GM18867 (cell line): ENCODE results near the gene LTN1.

Experiments
- ATAC-seq: cut with Tn5 transposase; IDR thresholded peaks from one replicate; pipeline ENCODE4 v1.9.1; 2021; ENCODE audit warnings: mild to moderate bottlenecking, moderate library complexity; ENCODE audit not compliant: unreplicated experiment

Gene LTN1

DNA sequence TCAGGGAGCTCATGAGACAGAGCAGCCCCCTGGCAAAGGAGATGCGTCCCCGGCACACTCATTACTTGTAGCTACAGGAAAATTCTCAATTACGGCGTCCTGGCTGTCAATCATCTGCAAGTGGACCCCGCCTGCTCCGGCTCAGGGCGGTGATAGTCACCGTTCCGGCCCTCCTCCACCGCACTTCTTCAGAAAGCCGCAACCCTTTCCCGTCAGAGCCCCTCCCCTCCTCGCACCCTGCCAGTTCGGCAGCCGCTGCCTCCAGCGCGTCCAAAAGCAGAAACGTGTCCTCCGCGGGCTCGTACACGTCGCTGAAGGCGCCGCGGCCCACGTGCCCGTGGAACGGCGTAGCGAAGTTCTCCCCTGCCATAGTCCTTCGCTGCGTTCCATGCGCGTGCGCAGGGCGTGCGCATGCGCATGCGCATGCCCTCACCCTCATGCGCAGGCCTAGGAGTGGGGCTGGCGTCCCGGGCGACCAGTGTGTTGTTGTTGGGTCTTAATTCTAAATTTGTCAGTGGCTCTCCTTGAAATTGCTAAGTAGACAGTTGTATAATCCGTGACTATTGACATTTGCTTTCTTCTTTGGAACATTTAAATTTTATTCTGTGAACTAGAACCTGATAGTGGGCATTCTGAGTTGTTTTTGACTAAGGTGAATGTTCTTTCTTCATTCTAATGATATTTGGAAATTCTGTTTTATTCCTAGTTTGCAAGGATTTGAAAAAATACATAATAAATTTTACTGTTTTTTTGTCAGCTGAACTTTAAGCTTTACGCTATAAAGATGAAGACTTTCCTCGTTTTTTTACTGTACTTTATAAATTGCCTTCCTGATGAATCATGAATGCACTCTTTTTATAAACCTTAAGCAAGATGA lies 107.5 kb downstream of the LTN1 start:
- ATAC-seq = peak; percentile 98

DNA sequence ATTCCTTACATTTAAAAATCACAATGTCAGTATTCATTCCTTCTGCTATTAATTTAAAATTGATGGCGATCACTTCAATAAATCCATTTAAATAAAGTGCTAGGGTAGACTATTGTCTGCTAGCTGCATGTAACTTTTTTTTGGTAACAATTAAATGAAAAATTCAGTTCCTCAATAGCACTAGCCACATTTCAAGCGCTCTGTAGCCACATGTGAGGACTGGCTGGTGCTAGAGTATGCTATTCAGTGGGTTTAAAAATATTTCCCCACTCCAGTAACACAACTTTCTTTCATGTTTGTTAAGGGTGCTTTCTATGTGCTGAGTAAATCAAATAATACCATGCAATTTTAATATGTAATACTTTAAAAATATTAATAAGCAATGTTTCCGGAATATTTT lies 108.2 kb downstream of the LTN1 start:
- ATAC-seq = no peak

- ATAC-seq = no peak
Observed at GRCh38 chr21:28883931-28884330, 108.7 kb downstream of the LTN1 start.

- ATAC-seq = no peak
Observed at GRCh38 chr21:28882345-28882744, 110.3 kb downstream of the LTN1 start.
